NCI-H146 (cell line): ENCODE measurements around the gene ZCCHC14.

ENCODE experiments used
- DNase-seq: peaks from one replicate; lab custom pipeline; 2025; lab: John Stamatoyannopoulos, UW

ZCCHC14 gene

DNA sequence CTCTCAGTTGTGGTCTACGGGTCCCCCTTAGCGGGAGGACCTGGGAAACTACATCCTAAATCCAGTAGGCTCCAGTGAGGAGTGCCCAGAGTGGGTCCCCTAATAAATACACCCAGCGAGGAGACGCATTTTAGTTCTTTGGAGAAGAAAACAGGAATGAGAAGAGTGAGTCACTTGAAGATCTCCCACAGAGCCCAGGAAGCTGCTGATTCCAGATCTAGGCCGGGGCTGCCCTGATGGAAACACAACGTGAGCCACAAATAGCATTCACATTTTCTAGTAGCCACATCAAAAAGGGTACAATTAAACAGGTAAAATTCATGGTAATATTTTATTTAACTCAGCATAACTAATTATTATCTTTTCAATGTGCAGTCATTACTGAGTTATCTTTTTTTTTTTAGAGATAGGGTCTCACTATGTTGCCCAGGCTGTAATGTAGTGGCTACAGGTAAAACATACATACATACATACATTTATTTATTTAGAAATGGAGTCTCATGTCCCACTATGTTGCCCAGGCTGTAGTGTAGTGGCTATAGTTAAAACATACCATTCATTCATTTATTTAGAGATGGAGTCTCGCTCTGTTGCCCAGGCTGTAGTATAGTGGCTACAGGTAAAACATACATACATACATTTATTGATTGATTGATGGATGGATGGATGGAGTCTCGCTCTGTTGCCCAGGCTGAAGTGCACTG is 130.8 kb downstream of the ZCCHC14 start:
- no peak for DNase-seq

DNA sequence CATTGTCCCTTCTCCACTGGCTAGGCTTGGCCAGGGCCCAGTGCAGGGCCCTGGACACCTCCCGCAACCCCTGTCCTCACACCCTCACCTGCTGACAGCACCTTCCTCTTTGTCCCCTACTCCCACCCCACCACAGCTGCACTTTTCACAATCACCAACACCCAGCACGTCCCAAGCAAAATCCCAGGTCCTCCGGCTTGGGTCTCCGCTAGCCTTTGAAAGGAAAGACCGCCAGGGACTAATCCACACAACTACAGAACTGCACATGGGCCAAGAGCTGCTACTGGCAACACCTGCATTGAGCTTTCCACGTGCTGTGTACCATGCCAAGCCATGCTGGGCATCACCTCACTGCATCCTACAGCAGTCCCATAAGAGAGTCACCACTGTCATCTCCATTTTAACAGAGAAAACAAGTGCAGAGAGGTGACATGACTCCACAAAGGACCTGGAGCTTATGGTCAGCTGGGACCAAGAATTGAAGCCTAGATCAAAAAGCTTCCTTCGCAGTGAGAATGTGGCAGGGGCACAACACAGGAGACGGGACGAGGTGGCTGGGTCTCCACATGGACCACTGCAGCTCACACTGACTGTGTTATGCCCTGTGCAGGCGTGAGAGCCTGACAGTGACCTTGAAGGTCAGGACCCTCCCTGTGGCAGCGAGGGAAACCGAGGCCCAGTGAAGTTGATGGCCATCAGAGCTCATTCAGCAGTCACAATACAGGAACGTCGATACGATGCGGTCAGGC is 131.8 kb downstream of the ZCCHC14 start:
- no peak for DNase-seq

DNA sequence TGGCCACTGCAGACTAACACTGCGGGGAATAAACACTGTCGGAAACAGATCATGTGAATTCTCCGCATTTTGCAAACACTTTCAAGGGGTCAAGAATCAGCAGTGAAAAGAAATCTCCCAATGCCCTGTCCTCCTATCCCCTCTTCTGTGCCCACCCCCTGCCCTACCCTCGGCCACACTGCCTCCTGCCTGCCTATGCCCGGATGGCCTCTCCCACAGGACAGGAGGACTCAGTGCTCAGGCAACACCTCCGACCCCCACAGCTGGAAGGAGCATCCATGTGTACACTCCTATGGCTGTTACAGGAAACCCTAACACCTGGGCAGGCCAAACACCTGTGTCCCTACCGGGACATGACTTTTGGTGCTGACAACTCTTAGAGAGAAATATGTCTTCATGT is 133.7 kb downstream of the ZCCHC14 start:
- no peak for DNase-seq

DNA sequence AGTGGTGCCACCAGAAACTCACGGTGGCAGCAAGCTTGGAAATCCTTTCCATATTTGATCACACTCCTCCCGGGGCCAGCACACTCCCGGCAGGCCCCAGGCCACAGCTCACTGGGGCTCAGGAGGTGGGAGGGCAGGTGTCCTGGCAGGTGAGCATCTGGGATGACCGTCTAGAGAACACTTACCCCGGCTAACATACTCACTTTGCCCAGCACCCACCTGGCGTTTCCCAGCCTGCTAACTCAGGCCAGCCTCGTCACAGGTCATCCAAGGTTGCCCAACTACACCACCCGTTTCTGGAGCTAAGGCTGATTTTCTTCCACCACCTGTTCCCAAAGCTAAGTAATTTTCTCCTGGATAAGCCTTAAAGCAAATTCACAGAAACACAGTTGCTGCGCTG is 134.1 kb downstream of the ZCCHC14 start:
- no peak for DNase-seq

DNA sequence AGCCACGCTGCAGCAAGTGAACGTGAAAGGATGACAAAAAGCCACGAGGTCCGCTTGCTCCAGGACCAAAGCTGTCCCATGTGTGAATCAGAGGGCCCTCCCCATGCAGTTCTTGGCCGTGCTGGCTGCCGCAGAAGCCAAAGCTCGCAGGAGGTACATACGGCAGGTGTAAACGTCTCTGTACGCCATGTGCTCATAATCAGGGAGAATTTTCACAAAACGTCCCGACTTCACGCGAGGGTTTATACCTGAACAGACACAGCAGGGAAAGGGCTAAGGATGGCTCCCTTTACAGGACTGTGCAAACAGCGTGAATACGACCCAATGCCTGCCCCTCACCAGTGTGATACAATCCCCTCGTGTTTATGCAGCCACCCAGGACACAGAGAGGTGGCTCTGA is 134.6 kb downstream of the ZCCHC14 start:
- DNase-seq: no peak

DNA sequence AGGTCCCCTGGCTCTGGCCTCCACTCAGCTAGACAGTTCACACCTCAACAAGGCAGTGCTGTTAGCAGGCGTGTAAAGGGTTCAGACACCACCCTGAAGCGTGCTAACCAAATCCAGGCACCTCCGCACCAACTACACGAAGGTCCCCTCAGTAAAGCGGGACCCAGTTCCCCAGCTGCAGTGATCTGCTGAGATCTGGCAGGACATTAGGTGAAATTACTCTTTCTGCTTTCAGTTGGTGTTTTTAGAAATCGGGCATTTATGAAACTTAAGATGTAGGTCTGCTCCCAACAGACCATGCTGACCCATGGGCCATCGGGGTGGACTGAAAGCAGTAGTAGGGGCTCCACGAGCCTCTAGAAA is 136.4 kb downstream of the ZCCHC14 start:
- no peak for DNase-seq
